ENCODE measurements around the gene YTHDF2.
"Not testable (repeated sequence)": the region's sequence is repeated elsewhere in the genome, so short reads cannot be mapped to it uniquely, and the experiment has no call there.

The YTHDF2 gene

GRCh38 chr1:28736450-28737306 is at the start of gene YTHDF2:
YTHDF2 (plus strand) TSS chr1:28736940; CDS start chr1:28737121, 181 bp downstream.
- peak; percentile 98 for DNase-seq (ENCODE audit: low read depth)

DNA sequence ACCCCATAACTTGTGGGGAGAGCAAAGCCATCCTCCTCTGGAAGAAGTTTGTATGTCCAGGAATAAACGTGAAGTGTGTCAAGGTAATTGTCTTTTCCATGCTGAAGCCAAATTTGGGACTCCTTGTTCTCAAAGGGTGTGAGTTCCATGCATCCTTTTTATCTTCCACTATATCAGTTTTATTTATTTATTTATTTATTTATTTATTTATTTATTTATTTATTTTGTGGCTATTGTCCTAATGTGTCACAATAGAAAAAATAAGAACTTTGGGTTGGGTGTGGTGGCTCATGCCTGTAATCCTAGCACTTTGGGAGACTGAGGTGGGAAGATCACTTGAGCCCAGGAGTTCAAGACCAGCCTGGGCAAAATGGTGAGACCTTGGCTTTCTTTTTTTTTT is 45.1 kb upstream of the YTHDF2 start:
- DNase-seq (ENCODE audit: low read depth): not testable (repeated sequence)

DNA sequence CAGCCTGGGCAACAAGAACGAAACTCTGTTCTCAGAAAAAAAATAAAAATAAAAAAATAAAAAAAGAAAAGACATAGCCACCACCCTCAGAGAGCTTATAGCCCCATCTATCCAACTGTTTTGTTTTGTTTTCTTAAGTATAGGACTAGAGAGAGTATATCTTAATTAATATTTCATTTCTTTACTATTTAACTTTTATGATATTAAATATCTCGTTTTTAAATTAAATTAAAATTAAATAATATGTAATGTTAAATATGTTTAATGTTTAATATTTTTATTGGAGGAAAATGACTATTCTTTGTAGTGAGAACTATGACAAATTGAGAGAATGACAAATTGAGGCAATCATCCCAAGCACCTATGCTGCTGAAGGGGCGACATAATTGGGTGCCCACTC is 33.1 kb upstream of the YTHDF2 start:
- no peak for DNase-seq (ENCODE audit: low read depth)

DNA sequence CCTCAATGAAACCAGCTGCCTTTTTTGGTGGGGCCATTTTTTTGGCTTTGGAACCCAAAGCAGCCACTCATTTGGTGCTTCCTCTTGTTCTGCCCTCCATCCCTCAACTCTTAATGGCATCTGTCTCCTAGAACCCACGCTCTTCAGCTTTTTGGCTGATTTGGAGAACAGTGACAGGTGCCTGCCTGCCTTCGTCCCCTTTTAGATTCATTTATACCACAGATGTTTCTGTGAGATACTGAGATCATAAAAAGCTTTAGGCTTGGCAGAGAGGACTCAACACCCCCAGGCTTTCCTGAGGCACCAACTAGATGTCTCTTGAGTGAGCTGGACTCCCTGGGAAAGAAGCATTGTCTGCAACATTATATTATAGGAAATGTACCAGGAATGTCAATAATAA is 20.4 kb upstream of the YTHDF2 start:
- no peak for DNase-seq (ENCODE audit: low read depth)

DNA sequence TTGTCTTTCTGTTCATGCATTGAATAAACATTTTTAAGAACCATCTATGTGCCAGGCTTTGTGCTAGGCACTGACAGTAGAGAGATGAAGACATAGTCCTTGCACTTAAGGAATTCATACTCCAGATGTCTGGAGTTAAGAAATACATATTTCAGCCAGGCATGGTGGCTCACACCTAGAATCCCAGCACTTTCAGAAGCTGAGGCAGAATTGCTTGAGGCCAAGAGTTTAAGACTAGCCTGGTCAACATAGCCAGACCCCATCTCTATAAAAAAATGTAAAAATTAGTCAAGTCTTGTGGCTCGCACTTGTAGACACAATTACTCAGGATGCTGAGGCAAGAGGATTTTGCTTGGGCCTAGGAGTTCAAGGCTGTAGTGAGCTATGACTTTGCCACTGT is 18.6 kb upstream of the YTHDF2 start:
- no peak for DNase-seq (ENCODE audit: low read depth)

GRCh38 chr1:28718586-28719331 is 18.0 kb upstream of the YTHDF2 start:
- DNase-seq (ENCODE audit: low read depth): no peak

GRCh38 chr1:28719332-28719619 is 17.5 kb upstream of the YTHDF2 start:
- no peak for DNase-seq (ENCODE audit: low read depth)

DNA sequence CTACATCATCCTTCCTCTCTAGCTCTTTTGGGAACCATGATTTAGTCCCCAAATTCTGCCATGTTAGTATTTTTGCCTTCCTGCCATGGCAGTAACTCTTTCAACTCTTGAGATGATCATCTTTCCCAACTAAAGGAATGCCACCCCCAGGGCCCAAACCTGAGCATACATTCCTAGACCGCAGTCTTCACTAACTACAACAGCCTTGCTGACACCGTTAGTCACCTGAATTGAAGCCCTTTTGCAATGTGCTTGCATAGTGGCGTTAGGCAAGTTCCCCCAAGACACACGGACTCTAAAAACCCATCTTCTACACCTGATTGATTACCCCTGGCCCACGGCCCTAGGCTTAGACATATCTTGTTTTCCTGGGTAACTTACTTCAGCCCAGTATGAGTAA is 16.4 kb upstream of the YTHDF2 start:
- DNase-seq (ENCODE audit: low read depth): no peak

DNA sequence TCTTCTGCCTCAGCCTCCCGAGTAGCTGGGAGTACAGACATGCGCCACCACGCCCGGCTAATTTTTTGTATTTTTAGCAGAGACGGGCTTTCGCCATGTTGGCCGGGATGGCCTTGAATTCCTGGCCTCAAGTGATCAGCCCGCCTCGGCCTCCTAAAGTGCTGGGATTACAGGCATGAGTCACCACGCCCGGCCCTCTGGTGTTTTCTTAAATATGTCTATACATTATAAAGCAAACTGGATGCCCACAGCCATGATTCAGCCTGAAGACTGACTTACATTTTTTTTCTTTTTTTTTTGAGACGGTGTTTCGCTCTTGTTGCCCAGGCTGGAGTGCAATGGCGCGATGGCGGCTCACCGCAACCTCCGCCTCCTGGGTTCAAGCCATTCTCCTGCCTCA is 14.8 kb upstream of the YTHDF2 start:
- not testable (repeated sequence) for DNase-seq (ENCODE audit: low read depth)

DNA sequence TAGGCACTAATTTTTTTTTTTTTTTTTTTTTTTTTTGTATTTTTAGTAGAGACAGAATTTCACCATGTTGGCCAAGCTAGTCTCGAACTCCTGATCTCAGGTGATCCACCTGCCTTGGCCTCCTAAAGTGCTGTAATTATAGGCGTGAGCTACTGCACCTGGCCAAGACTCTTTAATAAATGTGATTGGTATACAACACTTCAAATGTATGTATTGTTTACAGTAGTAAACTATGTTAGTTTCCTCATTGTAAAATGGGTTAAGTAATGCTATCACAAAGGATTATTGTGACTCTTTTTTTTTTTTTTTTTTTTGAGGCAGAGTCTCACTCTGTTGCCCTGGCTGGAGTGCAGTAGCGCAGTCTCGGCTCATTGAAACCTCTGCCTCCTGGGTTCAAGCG is 11.4 kb upstream of the YTHDF2 start:
- DNase-seq (ENCODE audit: low read depth): not testable (repeated sequence)

DNA sequence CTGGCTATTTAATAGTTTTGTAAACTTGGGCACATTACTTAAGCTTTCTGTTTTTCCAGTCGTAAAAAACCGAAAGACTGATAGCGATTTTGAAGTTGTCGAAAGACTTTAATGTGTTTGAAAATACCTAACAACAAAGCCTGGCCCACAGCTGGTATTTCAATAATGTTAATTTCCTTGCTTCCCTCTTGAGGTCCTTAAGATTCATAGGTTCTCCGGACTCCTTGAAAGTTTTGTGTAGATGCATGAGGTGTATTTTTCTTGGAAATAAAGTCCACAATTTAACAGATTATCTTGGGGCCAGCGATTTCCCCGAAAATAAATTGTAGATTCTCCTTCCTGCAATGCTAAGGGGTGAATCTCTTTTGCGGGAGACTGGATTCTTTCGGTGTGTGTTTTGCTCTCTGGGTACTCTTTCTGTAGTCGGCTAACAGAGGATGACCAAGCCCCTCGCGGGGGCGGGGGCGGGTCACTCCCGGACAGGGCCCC is 735 bp upstream of the YTHDF2 start:
- no peak for DNase-seq (ENCODE audit: low read depth)

- DNase-seq (ENCODE audit: low read depth): peak; percentile 35
Observed at GRCh38 chr1:28737307-28738132, 780 bp downstream of the YTHDF2 start.

- DNase-seq (ENCODE audit: low read depth): no peak
Observed at GRCh38 chr1:28740118-28740517, 3.4 kb downstream of the YTHDF2 start.

GRCh38 chr1:28744184-28744583 is 7.4 kb downstream of the YTHDF2 start:
- no peak for DNase-seq (ENCODE audit: low read depth)

GRCh38 chr1:28745653-28746173 is 9.0 kb downstream of the YTHDF2 start:
- DNase-seq (ENCODE audit: low read depth): no peak

DNA sequence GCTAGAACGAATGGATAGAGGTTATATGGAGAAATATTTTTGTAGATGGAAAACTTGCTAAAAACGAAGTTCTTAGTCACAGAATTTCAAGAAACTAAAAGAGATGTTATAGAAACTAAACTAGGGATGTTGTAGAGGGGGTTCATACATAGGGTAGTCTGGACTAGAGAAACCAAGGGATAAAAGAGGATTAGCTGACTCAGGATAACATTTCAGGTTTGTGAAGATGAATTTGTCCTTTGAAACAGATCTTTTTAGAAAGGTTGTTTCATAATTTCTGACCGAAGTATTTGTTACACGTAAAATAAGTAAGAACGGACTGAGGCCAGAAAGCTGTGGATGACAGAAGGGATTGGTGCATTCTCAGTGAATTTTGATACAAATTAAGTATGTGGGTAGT is 13.6 kb downstream of the YTHDF2 start:
- DNase-seq (ENCODE audit: low read depth): no peak

GRCh38 chr1:28750771-28751294 is 14.1 kb downstream of the YTHDF2 start:
- DNase-seq (ENCODE audit: low read depth): not testable (repeated sequence)

DNA sequence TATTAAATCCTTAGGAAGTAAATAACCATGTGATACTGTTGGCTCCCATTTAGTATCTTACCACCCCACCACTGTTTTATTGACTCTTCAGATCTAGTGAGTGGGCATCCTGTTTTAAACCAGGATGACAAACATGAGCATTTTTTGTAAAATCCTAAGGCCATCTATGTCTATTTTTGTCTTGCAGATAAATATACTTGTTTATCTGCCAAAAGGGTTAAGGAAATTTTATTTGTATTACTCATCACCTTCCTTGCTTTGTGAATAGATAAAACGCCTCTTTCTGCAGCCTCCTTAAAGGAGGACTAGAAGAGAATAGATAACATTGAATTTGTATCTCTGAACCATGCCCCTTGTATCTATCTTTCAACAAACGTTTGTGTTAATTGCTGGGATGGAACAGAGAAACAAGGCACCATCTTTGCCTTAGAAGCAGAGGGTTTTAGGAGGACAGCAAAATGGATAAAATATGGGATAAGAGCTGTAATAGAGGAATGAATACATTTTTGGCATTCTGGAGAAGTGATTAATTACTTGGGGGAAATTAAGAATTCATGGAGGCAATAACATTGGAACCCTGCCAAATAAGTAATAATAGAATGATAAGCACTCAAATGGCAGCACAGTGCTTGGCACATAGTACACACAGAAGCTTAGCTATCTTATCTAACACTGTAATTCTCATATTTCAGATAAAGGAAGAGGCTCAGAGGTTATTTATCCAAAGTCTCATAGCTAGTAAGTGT is 14.7 kb downstream of the YTHDF2 start:
- DNase-seq (ENCODE audit: low read depth): no peak

GRCh38 chr1:28755701-28756100 is 19.0 kb downstream of the YTHDF2 start:
- no peak for DNase-seq (ENCODE audit: low read depth)

DNA sequence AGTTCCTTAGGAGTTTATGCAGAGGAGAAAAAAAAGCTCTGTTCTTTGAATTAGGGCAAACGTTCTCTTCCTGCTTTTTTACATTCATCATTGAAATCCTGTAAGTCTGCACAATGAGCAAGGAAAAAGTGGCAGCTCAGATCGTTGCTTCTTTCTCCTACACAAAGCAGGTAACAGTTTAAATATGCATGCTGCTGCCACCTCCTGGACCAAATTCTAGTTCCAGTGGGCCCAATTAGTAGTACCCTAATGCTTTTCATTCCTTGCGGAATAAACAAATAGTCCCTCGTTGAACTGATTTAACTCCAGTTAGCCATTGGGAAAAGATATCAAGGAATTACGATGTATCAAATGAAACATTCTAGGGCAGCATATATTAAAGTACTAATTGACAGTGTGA is 20.1 kb downstream of the YTHDF2 start:
- DNase-seq (ENCODE audit: low read depth): no peak

DNA sequence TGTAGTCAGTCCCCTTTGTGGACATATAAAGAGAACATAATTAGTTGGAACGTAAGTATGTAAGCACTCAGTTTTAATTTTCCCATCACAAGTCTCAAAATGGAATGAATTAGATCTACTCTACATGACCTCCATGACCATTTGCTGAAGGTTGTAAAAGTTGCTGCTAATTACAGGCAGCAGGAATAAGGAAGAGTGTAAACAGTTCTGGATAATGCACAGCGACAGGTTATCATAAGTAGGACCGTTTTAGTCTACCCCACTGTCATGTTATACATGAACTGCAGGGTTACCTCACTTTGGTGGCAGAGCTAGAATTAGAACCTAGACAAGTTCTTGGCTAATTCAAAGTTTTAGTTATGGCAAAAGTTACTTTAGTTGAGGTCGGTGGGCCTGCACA is 21.7 kb downstream of the YTHDF2 start:
- DNase-seq (ENCODE audit: low read depth): no peak

All from stimulated activated CD4-positive, alpha-beta T cell treated with anti-CD3 and anti-CD28 coated beads, Interleukin-2, amount 100 ng/mL, for 4 hours (primary cell).